Fibroblast of pulmonary artery (primary cell): ENCODE data around the gene BMP7.

ENCODE experiments used
- DNase-seq: peaks from one replicate; pipeline ENCODE4 v3.0.0-alpha.2; 2010; ENCODE audit warnings: low read depth
- H3K4me3 ChIP-seq: replicated peaks from 2 replicates; pipeline ENCODE4 v1.5.1; 2011; ENCODE audit warnings: low read depth, mild to moderate bottlenecking, control low read depth, low read length, moderate library complexity
- CTCF ChIP-seq: IDR thresholded peaks from 2 replicates; pipeline ENCODE4 v1.5.1; 2011; ENCODE audit warnings: mild to moderate bottlenecking, control low read depth, low read length, inconsistent platforms; ENCODE audit errors: missing control alignments

The BMP7 gene

GRCh38 chr20:57310821-57311514, 44.5 kb upstream of the BMP7 start:
- no peak for TF ChIP-seq CTCF
- no peak overlapping the region for H3K4me3 ChIP-seq
- no peak for DNase-seq

GRCh38 chr20:57309544-57310115, 43.2 kb upstream of the BMP7 start:
- no peak for DNase-seq
- no peak for TF ChIP-seq CTCF
- H3K4me3 ChIP-seq: no peak overlapping the region

- DNase-seq: no peak
- no peak overlapping the region for H3K4me3 ChIP-seq
- no peak for TF ChIP-seq CTCF
Observed at GRCh38 chr20:57308451-57309271, 42.2 kb upstream of the BMP7 start.

GRCh38 chr20:57306747-57307146, 40.3 kb upstream of the BMP7 start:
- DNase-seq: no peak
- TF ChIP-seq CTCF: no peak
- no peak overlapping the region for H3K4me3 ChIP-seq

GRCh38 chr20:57301026-57301425, 34.6 kb upstream of the BMP7 start:
- DNase-seq: no peak
- TF ChIP-seq CTCF: no peak
- no peak overlapping the region for H3K4me3 ChIP-seq

GRCh38 chr20:57298457-57298856, 32.0 kb upstream of the BMP7 start:
- no peak for DNase-seq
- no peak overlapping the region for H3K4me3 ChIP-seq
- TF ChIP-seq CTCF: no peak

GRCh38 chr20:57294550-57294949, 28.1 kb upstream of the BMP7 start:
- no peak for TF ChIP-seq CTCF
- no peak overlapping the region for H3K4me3 ChIP-seq
- no peak for DNase-seq
